Activated T-cell treated with anti-CD3 and anti-CD28 coated beads for 4 hours (primary cell): Measurements from ENCODE around the gene JADE3.
"Not testable (repeated sequence)": the region's sequence is repeated elsewhere in the genome, so short reads cannot be mapped to it uniquely, and the experiment has no call there.

ENCODE experiments used
- DNase-seq: peaks from one replicate; pipeline ENCODE4 v3.0.0-alpha.2; 2020

The JADE3 gene

GRCh38 chrX:46938589-46938988, 26.4 kb downstream of the JADE3 start:
- no peak for DNase-seq

GRCh38 chrX:46941341-46941740, 29.1 kb downstream of the JADE3 start:
- no peak for DNase-seq

- DNase-seq, result no peak
These were observed 40.9 kb downstream of the JADE3 start for GRCh38 chrX:46953137-46953527.

- DNase-seq, result no peak
These were observed 41.4 kb downstream of the JADE3 start for GRCh38 chrX:46953597-46953996.

GRCh38 chrX:46954716-46955115, 42.5 kb downstream of the JADE3 start:
- DNase-seq, result no peak

GRCh38 chrX:46956589-46956988, 44.4 kb downstream of the JADE3 start:
- not testable (repeated sequence) for DNase-seq

GRCh38 chrX:46957297-46957696, 45.1 kb downstream of the JADE3 start:
- DNase-seq, result no peak

- no peak for DNase-seq
These were observed 46.9 kb downstream of the JADE3 start for GRCh38 chrX:46959101-46959500.

- DNase-seq, result no peak
These were observed 47.9 kb downstream of the JADE3 start for GRCh38 chrX:46959985-46960700.

- DNase-seq, result no peak
These were observed 48.9 kb downstream of the JADE3 start for GRCh38 chrX:46961097-46961496.

- no peak for DNase-seq
These were observed 49.5 kb downstream of the JADE3 start for GRCh38 chrX:46961574-46962283.

- no peak for DNase-seq
These were observed 53.0 kb downstream of the JADE3 start for GRCh38 chrX:46965125-46965758.

GRCh38 chrX:46967547-46967946, 55.3 kb downstream of the JADE3 start:
- no peak for DNase-seq

- not testable (repeated sequence) for DNase-seq
These were observed 64.8 kb downstream of the JADE3 start for GRCh38 chrX:46977046-46977445.

- peak; percentile 51 for DNase-seq
These were observed 66.4 kb downstream of the JADE3 start for GRCh38 chrX:46978341-46979291.

GRCh38 chrX:46984705-46985104, 72.5 kb downstream of the JADE3 start:
- no peak for DNase-seq

- no peak for DNase-seq
These were observed 77.3 kb downstream of the JADE3 start for GRCh38 chrX:46989548-46989947.

GRCh38 chrX:46991664-46992063, 79.4 kb downstream of the JADE3 start:
- DNase-seq, result no peak

- no peak for DNase-seq
These were observed 79.8 kb downstream of the JADE3 start for GRCh38 chrX:46992070-46992469.

GRCh38 chrX:46994096-46994495, 81.9 kb downstream of the JADE3 start:
- no peak for DNase-seq

- DNase-seq, result no peak
These were observed 99.9 kb downstream of the JADE3 start for GRCh38 chrX:47012131-47012530.

- no peak for DNase-seq
These were observed 114.0 kb downstream of the JADE3 start for GRCh38 chrX:47026198-47026597.

- DNase-seq, result peak; percentile 8
These were observed 118.1 kb downstream of the JADE3 start for GRCh38 chrX:47030339-47030738.
